Endothelial cell of umbilical vein (primary cell): ENCODE data around the gene SARS2. TPM values are rescaled to one million over a fixed set of nuclear protein-coding genes. Genes with fewer than 3 reads are reported as not detected.

Experiments
- BruUV-seq: library from RNA; stranded (reverse); fragments of 400-500 nt; replicated peaks from 2 replicates; lab custom pipeline; 2021; lab: Mats Ljungman, UMichigan
- CTCF ChIA-PET: fragments of 300-600, 350-600 bp; sonication (Branson Sonifier 250); formaldehyde crosslinking; loops from one replicate; lab custom pipeline; 2021; ENCODE audit warnings: antibody characterized with exemption, inconsistent platforms; lab: Charles Lee
- POLR2A ChIA-PET: fragments of 300-600, 350-600 bp; sonication (Branson Sonifier 250); formaldehyde crosslinking; loops from one replicate; lab custom pipeline; 2021; ENCODE audit warnings: antibody characterized with exemption, inconsistent platforms; lab: Charles Lee
- DNase-seq: peaks from one replicate; pipeline ENCODE4 v3.0.0-alpha.2; 2011; ENCODE audit warnings: low read depth, low spot score
- FAIRE-seq: peaks from 2 replicates; lab custom pipeline; 2011; peaks lifted over from hg19 to GRCh38; lab: Jason Lieb, UNC
- H2AFZ ChIP-seq: 2 replicates; pipeline ENCODE4 v1.6.0; 2012; ENCODE audit warnings: low read depth, low read length, control low read depth, inconsistent platforms
- H3K27ac ChIP-seq: 2 replicates; pipeline ENCODE4 v1.5.1; 2011; ENCODE audit warnings: low read depth, mild to moderate bottlenecking, control low read depth, low read length, moderate library complexity; ENCODE audit not compliant: insufficient read depth
- H3K27me3 ChIP-seq, 2 experiments: 2 replicates each; pipeline versions ENCODE4 v1.6.0 to v1.6.1; 2011; ENCODE audit warnings: low read length in 2 of 2, mixed read lengths in 1 of 2; ENCODE audit not compliant: control insufficient read depth in 2 of 2, insufficient read depth in 2 of 2
- H3K36me3 ChIP-seq, 2 experiments: 2 replicates in 1 of 2; 3 replicates in 1 of 2; pipeline ENCODE4 v1.5.1; 2011; ENCODE audit warnings: low read length in 2 of 2, mild to moderate bottlenecking in 1 of 2, moderate library complexity in 1 of 2; ENCODE audit not compliant: control insufficient read depth in 2 of 2, insufficient read depth in 2 of 2; ENCODE audit errors: extremely low read depth in 1 of 2
- H3K4me1 ChIP-seq: 3 replicates; pipeline ENCODE4 v1.5.1; 2011; ENCODE audit warnings: mild to moderate bottlenecking, low read length; ENCODE audit not compliant: control insufficient read depth, insufficient read depth; ENCODE audit errors: extremely low read depth
- H3K4me2 ChIP-seq: 2 replicates; pipeline ENCODE4 v1.6.1; 2011; ENCODE audit warnings: low read length, control low read depth, mixed read lengths; ENCODE audit not compliant: insufficient read depth
- H3K4me3 ChIP-seq, 3 experiments: fragments of 200-600 bp in 1 of 3; sonication (generic), shearing (Covaris generic) in 1 of 3; replicated peaks in 1 of 3; 2 replicates each; pipeline ENCODE4 v1.5.1; 2011 to 2016; ENCODE audit warnings: control low read depth in 3 of 3, low read length in 3 of 3, mild to moderate bottlenecking in 2 of 3, inconsistent platforms in 1 of 3, low read depth in 1 of 3, moderate library complexity in 1 of 3; ENCODE audit not compliant: insufficient read depth in 1 of 3
- H3K79me2 ChIP-seq: 2 replicates; pipeline ENCODE4 v1.6.0; 2012; ENCODE audit warnings: low read length, inconsistent platforms; ENCODE audit not compliant: control insufficient read depth, insufficient read depth
- H3K9ac ChIP-seq: replicated peaks from 2 replicates; pipeline ENCODE3; 2011; ENCODE audit warnings: low read length, control low read depth; ENCODE audit not compliant: insufficient read depth; ENCODE audit errors: extremely low read depth
- H3K9me1 ChIP-seq: replicated peaks from 3 replicates; pipeline ENCODE4 v1.6.0; 2011; ENCODE audit warnings: mild to moderate bottlenecking, low read length; ENCODE audit not compliant: control insufficient read depth, insufficient read depth; ENCODE audit errors: extremely low read depth
- H3K9me3 ChIP-seq: replicated peaks from 2 replicates; pipeline ENCODE4 v1.5.1; 2012; ENCODE audit warnings: low read length, inconsistent platforms; ENCODE audit not compliant: control insufficient read depth, insufficient read depth
- H4K20me1 ChIP-seq: replicated peaks from 2 replicates; pipeline ENCODE3; 2011; ENCODE audit warnings: mild to moderate bottlenecking, low read length; ENCODE audit not compliant: control insufficient read depth, insufficient read depth; ENCODE audit errors: extremely low read depth
- CTCF ChIP-seq, 2 donors: IDR thresholded peaks; 1 replicate in 1 of 2; 2 replicates in 1 of 2; pipeline ENCODE4 v1.5.1; 2011; ENCODE audit warnings: low read length in 2 of 2, mild to moderate bottlenecking in 2 of 2, moderate library complexity in 2 of 2, control low read depth in 1 of 2, inconsistent platforms in 1 of 2, low read depth in 1 of 2; ENCODE audit not compliant: insufficient read depth in 1 of 2; ENCODE audit errors: extremely low read depth in 1 of 2
- EZH2 ChIP-seq: IDR thresholded peaks from 2 replicates; pipeline ENCODE4 v1.6.1; 2012; ENCODE audit warnings: borderline replicate concordance, low read depth, mild to moderate bottlenecking, moderate library complexity, low read length, inconsistent platforms; ENCODE audit not compliant: severe bottlenecking
- FOS ChIP-seq: IDR thresholded peaks from 2 replicates; pipeline ENCODE4 v1.6.1; 2011; ENCODE audit warnings: mild to moderate bottlenecking, low read length, moderate library complexity, borderline replicate concordance; ENCODE audit not compliant: insufficient read depth
- GATA2 ChIP-seq: IDR thresholded peaks from 2 replicates; pipeline ENCODE4 v1.7.0; 2011; ENCODE audit warnings: low read depth, mild to moderate bottlenecking, moderate library complexity, mixed read lengths, low read length; ENCODE audit not compliant: insufficient read length, insufficient read depth
- JUN ChIP-seq: IDR thresholded peaks from 2 replicates; pipeline ENCODE4 v1.6.1; 2011; ENCODE audit warnings: borderline replicate concordance, low read depth; ENCODE audit not compliant: insufficient read length, insufficient read depth
- MAX ChIP-seq: IDR thresholded peaks from 2 replicates; pipeline ENCODE4 v1.6.1; 2011; ENCODE audit not compliant: insufficient read depth, insufficient read length
- MYC ChIP-seq: IDR thresholded peaks from one replicate; pipeline ENCODE4 v1.6.1; 2011; ENCODE audit warnings: mild to moderate bottlenecking, low read depth, low read length
- POLR2A ChIP-seq: IDR thresholded peaks from 2 replicates; pipeline ENCODE4 v1.6.1; 2012; ENCODE audit warnings: low read depth, mild to moderate bottlenecking, control low read depth, low read length
- POLR2AphosphoS5 ChIP-seq: IDR thresholded peaks from 2 replicates; pipeline ENCODE4 v1.6.1; 2012; ENCODE audit warnings: low read depth, mild to moderate bottlenecking, control low read depth, low read length, moderate library complexity; ENCODE audit not compliant: insufficient read depth
- dilution Hi-C: fragments of 300-500 bp; cut with MboI; formaldehyde crosslinking; loops from one replicate; pipeline ENCODE4 v1.15.0; 2019; ENCODE audit warnings: low sequenced_read_pairs; ENCODE audit not compliant: extremely low pct_ligation_motif_present
- intact Hi-C: fragments of 100-400 bp; cut with micrococcal nuclease; formaldehyde crosslinking; loops from one replicate; pipeline ENCODE4 v1.10.0; 2022
- polyA plus RNA-seq, 4 experiments: library from polyadenylated mRNA; depleted of rRNA in 3 of 4; stranded (reverse) in 3 of 4; unstranded in 1 of 4; fragments of >200 nt; gene quantifications; 2 replicates each; pipeline versions ENCODE4 v1.2.1 to v1.2.3, GENCODE V29; 2011 to 2012; ENCODE audit warnings: missing spikeins in 1 of 4
- total RNA-seq: library from RNA; stranded (reverse); gene quantifications from 2 replicates; pipeline ENCODE4 v1.2.3, GENCODE V29; 2021

The SARS2 gene
- total and polyA plus RNA-seq, 2 donors (not counting 3 experiments of a cell fraction or from before 2014, with no cell fraction given): 40.3 to 43.7 TPM

GRCh38 chr19:38894968-38895367 lies 35.6 kb downstream of the SARS2 start:
- Histone ChIP-seq H4K20me1 (no peaks in the 10 kb centered on the region), H2AFZ (no peak overlapping the region), H3K9me3 (no peaks in the 10 kb centered on the region), H3K79me2 (no peaks in the 10 kb centered on the region), H3K9ac (no peak overlapping the region), H3K9me1 (no peaks in the 10 kb centered on the region), H3K27me3 (no peaks in the 10 kb centered on the region), H3K27ac (no peak overlapping the region), H3K36me3 (peaks cover 0 to 5% of the 10 kb centered on the region in 2 experiments), H3K4me2 (no peak overlapping the region), H3K4me1 (peaks cover 8% of the 10 kb centered on the region), H3K4me3 (no peak overlapping the region)
- ChIA-PET CTCF (no interaction called here), POLR2A (no interaction called here)
- no TSS peak for BruUV-seq
- intact Hi-C loops: no loop called here
- dilution Hi-C loops: no loop called here
- FAIRE-seq: no peak
- DNase-seq: no peak
- TF ChIP-seq FOS (no peak), GATA2 (no peak), EZH2 (no peak), POLR2AphosphoS5 (no peak), POLR2A (no peak), JUN (no peak), MYC (no peak), MAX (no peak), CTCF (IDR thresholded peaks at IDR 0.05; ENCODE audit: extremely low read depth in 1 of 2, insufficient read depth in 1 of 2, low read depth in 1 of 2, low read length in 2 of 2) (no peak)
